Measurements from ENCODE around the gene OXNAD1. TPM values are rescaled to one million over a fixed set of nuclear protein-coding genes. Genes with fewer than 3 reads are reported as not detected.

Gene OXNAD1
- total and polyA plus RNA-seq, 9 donors: 4.0 to 16.3 (median 11.5) TPM

DNA sequence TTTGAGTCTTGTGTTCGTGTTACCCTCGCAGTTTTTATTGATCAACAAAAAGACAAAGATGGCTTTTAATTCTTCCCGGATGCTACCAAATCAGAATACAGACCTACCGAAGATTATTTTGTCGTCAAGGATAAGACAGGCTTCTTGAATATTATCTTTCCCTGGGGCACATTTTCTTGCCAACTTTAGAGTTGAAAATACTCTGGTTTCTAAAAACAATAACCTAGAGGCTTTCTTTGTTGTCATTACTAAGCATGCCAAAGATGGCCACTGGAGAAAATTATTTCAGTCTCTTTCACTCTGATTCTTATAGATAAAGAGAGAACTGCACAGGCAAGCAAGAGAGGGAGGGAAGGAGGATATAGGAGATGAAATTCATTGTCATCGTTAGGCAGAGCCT, 33.9 kb downstream of the OXNAD1 start:
- TF ChIP-seq EP300 (IDR thresholded peaks at IDR 0.05): no peak
- H3K27ac ChIP-seq: no peak overlapping the region
- no peak for DNase-seq
- no peaks in the 10 kb centered on the region for H3K27me3 ChIP-seq
- H3K36me3 ChIP-seq: no peaks in the 10 kb centered on the region
- WGBS, 3 donors: 39 to 69% (median 66%) methylated on average over 6 of the region's 6 CpGs
- no peak overlapping the region for H3K4me3 ChIP-seq
- intact Hi-C loops (cut with DNase I): loop anchor here in 1 of 4 donors (10.0 kb wide), 1 partner anchor 216 kb away; the partner anchor contains the start of gene RFTN1
- H3K4me1 ChIP-seq (ENCODE audit: insufficient read depth): no peaks in the 10 kb centered on the region
- no peaks in the 10 kb centered on the region for H3K9me3 ChIP-seq

DNA sequence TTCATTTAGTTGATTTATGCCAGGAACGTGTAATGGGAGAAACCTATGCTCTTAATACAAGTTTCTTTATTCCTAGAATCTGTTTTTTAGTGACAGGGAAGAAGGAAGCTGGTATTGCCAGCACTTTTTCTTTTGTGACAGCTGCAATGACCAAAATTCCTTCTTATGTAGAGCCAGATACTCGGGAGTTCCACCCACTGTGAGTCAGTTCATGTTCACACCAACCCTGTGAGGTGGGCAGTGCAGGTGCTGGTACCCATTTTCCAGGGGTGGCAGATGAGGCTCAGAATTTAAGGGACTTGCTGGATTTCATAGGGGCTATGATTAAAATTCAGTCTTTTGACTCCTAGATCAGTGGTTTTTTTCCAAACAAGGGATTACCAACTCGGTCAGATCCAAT, 34.7 kb downstream of the OXNAD1 start:
- TF ChIP-seq EP300 (IDR thresholded peaks at IDR 0.05) (no peak), POLR2A (IDR thresholded peaks at IDR 0.05) (no peak)
- TF ChIP-seq, protein P1, sequence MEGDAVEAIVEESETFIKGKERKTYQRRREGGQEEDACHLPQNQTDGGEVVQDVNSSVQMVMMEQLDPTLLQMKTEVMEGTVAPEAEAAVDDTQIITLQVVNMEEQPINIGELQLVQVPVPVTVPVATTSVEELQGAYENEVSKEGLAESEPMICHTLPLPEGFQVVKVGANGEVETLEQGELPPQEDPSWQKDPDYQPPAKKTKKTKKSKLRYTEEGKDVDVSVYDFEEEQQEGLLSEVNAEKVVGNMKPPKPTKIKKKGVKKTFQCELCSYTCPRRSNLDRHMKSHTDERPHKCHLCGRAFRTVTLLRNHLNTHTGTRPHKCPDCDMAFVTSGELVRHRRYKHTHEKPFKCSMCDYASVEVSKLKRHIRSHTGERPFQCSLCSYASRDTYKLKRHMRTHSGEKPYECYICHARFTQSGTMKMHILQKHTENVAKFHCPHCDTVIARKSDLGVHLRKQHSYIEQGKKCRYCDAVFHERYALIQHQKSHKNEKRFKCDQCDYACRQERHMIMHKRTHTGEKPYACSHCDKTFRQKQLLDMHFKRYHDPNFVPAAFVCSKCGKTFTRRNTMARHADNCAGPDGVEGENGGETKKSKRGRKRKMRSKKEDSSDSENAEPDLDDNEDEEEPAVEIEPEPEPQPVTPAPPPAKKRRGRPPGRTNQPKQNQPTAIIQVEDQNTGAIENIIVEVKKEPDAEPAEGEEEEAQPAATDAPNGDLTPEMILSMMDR (IDR thresholded peaks at IDR 0.05): no peak
- H3K27ac ChIP-seq: no peak overlapping the region
- no peaks in the 10 kb centered on the region for H3K36me3 ChIP-seq
- intact Hi-C loops (cut with DNase I): loop anchor here in 1 of 4 donors (10.0 kb wide), 1 partner anchor 215 kb away; the partner anchor contains the start of gene RFTN1
- no peaks in the 10 kb centered on the region for H3K9me3 ChIP-seq
- 90 to 93% (median 90%) methylated on average over 3 of the region's 3 CpGs for WGBS, 3 donors
- no peaks in the 10 kb centered on the region for H3K4me1 ChIP-seq (ENCODE audit: insufficient read depth)
- DNase-seq: no peak
- no peaks in the 10 kb centered on the region for H3K27me3 ChIP-seq
- H3K4me3 ChIP-seq: no peak overlapping the region

DNA sequence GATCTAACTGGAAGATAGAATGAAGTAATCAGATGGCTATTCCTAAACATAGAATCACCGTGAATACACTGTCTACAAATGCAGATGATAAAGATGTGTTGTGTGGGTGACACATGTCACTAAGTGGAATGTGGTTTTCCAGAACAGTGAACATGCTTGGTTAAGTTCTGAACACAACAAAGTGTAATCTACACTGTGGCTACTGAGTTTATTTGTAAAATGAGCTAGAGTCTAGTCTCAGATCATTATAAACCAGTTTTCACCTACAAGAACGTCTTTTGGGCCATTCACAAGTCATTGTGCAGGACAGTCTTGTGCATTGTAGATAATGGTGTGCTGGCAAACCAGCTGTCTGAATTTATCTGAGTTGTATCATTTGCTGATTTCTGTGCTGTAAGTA, 35.3 kb downstream of the OXNAD1 start:
- WGBS, 3 donors: 89 to 90% (median 90%) methylated on average over 2 of the region's 2 CpGs
- TF ChIP-seq POLR2A (IDR thresholded peaks at IDR 0.05): no peak
- TF ChIP-seq, protein P1 (IDR thresholded peaks at IDR 0.05): no peak
- no peak for TF ChIP-seq EP300 (IDR thresholded peaks at IDR 0.05)
- H3K9me3 ChIP-seq: no peaks in the 10 kb centered on the region
- no peak overlapping the region for H3K4me3 ChIP-seq
- H3K27me3 ChIP-seq: no peaks in the 10 kb centered on the region
- H3K4me1 ChIP-seq (ENCODE audit: insufficient read depth): no peaks in the 10 kb centered on the region
- H3K27ac ChIP-seq: no peak overlapping the region
- intact Hi-C loops (cut with DNase I): no loop called here
- H3K36me3 ChIP-seq: no peaks in the 10 kb centered on the region
- no peak for DNase-seq

- no peak for DNase-seq
- no peak overlapping the region for H3K27ac ChIP-seq
- intact Hi-C loops (cut with DNase I): no loop called here
- TF ChIP-seq EP300 (IDR thresholded peaks at IDR 0.05) (no peak), POLR2A (IDR thresholded peaks at IDR 0.05) (no peak)
- TF ChIP-seq, protein P1 (IDR thresholded peaks at IDR 0.05): no peak
- WGBS, 3 donors: 89 to 96% (median 93%) methylated on average over 2 of the region's 2 CpGs
- H3K4me3 ChIP-seq: no peak overlapping the region
- H3K9me3 ChIP-seq: no peaks in the 10 kb centered on the region
- H3K36me3 ChIP-seq: no peaks in the 10 kb centered on the region
- H3K27me3 ChIP-seq: no peaks in the 10 kb centered on the region
- no peaks in the 10 kb centered on the region for H3K4me1 ChIP-seq (ENCODE audit: insufficient read depth)
Measured at GRCh38 chr3:16300881-16301359, 35.9 kb downstream of the OXNAD1 start.

DNA sequence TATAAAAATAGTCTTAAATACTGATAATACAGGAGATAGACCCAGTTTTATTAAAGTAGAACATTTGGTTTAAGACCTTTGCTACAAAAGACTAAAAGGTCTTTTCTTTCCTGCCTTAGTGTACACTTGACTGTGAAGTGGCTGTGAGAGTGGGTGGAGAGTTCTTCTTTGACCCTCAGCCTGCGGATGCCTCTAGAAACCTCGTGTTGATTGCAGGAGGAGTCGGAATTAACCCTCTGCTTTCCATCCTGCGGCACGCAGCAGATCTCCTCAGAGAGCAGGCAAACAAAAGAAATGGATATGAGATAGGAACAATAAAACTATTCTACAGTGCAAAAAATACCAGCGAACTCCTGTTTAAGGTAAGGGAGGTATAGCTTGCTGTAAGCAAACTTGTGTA, 36.5 kb downstream of the OXNAD1 start:
- no peaks in the 10 kb centered on the region for H3K9me3 ChIP-seq
- DNase-seq: no peak
- H3K27me3 ChIP-seq: no peaks in the 10 kb centered on the region
- intact Hi-C loops (cut with DNase I): no loop called here
- TF ChIP-seq, protein P1 (IDR thresholded peaks at IDR 0.05): no peak
- TF ChIP-seq POLR2A (IDR thresholded peaks at IDR 0.05): no peak
- TF ChIP-seq EP300 (IDR thresholded peaks at IDR 0.05): no peak
- WGBS, 3 donors: 53 to 55% (median 55%) methylated on average over 6 of the region's 6 CpGs
- H3K4me1 ChIP-seq (ENCODE audit: insufficient read depth): no peaks in the 10 kb centered on the region
- H3K27ac ChIP-seq: no peak overlapping the region
- no peak overlapping the region for H3K4me3 ChIP-seq
- H3K36me3 ChIP-seq: no peaks in the 10 kb centered on the region
